GM19328 (cell line): ENCODE measurements around the gene RAB21.
"Not testable (repeated sequence)": the region's sequence is repeated elsewhere in the genome, so short reads cannot be mapped to it uniquely, and the experiment has no call there.

Experiments
- ATAC-seq: cut with Tn5 transposase; IDR thresholded peaks from one replicate; pipeline ENCODE4 v1.9.1; 2021; ENCODE audit warnings: mild to moderate bottlenecking, moderate library complexity; ENCODE audit not compliant: unreplicated experiment

Gene RAB21

DNA sequence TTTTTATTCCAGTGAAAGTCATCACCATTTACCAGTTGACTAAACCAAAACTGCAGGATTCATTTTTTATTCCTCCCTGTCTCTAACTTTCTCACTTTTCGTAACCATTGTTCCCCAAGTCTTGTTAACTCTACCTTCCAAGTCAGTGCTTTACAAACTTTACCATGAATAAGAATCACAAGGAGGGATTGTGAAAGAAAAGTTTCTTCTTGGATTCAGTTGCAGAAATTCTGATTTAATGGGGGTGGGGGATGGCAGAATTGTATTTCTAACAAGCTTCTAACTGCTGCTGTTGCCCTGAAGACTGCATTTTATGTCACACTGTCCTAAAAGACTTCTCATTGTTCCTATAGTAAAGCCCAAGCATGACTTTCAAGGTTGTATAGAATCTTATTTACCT, 5.0 kb upstream of the RAB21 start:
- ATAC-seq, result no peak

DNA sequence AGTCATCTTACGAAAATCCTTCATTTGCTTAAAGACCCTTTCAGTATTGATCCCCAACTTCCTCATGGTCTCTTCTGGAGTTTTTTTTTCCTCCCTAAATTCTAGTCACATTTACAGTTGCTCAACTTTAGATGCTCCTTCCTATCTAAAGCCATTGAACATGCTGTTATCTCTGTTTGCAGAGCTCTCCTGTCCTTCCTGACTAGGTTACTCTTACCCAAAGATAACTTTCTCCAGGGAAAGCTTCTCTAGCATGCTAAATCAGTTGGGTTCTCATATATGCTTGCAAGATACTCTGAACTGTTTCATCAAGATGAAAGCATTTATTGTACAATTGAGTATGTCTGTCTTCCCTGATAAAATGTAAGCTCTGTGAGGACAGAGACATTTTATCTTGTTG, 1.8 kb upstream of the RAB21 start:
- ATAC-seq, result no peak

DNA sequence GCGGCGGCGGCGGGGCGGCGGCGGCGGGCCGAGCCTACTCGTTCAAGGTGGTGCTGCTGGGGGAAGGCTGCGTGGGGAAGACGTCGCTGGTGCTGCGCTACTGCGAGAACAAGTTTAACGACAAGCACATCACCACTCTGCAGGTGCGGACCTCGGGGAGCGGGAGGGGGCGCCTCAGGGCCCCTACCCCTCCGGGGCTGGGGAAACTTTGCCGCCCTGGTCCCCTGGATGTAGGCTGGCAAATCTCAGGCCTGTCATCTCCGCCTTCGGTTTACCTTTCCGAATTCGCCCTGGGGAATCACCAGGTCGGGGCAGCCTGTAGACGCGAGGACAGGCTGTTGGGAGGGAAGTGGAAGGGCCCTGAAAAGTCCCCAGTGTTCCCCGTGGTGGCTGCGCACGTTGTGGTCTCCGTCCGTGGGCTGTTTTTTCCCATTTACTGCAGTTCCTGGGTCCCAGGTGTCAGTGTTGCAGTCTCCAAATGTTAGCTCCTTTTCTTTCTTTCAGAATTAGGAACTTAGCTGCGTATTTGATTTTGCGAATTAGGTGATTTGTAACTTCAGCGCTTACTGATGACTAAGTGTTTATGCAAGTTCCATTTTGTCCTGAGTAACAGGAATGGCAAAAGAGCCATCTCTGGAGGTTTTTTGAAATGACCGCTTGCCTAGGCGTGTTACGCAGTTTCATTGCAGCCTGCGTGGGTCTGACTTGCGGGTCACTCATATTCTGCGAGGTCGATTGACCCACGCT, 656 bp downstream of the RAB21 start:
- ATAC-seq, result peak; percentile 34

DNA sequence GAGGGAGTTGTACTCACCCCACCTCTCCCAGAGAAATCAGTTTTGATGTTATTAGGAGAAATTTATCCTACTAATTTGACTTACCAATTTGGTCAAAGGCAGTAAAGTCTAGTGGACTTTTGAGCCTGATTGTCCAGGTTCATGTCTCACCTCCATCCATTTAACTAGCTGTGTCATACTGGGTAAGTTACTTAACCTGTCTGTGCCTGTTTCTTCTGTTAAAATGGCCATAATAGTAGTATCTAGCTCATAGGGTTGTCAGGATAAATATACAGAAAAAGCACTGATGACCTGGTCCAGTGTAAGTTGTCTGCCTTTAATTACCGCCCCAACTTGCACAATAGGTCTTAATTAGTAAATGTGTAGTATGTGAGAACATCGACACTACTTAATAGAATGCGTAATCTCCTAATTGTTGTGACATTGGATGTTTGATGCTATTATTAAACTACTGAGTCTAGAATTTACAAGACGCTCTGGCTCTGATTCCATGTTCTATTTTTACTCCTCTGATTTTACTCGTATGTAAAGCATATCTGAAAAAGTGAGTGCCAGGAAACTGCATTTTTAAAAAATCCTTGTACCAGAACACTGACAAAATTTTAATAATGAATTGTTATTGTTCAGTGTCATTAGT, 1.5 kb downstream of the RAB21 start:
- no peak for ATAC-seq

DNA sequence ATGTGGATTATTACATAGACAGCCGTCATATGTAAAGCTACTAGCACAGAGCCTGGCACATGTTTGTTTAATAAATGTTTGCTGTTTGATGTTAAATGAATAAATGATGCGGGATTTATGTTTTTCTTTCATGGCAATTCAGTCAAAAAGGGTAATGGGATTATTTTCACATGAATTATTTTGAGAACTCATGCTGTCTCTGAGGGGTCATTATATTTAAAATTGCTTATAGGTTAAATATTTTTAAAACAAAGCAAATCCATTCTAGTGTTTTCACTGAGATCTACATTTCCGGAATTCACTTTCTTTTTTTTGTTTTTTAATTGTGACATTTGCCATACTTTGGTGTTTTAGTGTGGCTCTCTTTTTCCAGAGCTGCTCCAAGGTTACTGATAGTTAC, 5.3 kb downstream of the RAB21 start:
- no peak for ATAC-seq

DNA sequence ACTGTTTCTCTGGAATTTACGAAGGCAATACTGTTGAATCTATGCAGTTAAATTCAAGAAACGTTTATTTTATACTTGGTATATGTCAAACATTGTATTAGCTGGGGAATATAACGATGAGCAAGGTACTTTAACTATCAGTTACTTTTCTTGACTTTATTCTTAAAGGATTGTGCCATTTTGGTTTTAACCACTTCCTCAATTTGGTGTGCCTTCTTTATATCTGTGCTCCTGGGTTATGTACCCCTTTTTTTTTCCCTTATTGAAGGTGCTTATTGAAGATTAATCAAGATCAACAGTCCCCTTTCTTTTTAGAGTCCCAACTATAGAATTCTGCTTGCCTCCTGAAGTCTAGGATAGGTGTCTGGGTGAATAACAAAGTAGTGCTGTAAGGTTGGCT, 5.8 kb downstream of the RAB21 start:
- ATAC-seq, result no peak

DNA sequence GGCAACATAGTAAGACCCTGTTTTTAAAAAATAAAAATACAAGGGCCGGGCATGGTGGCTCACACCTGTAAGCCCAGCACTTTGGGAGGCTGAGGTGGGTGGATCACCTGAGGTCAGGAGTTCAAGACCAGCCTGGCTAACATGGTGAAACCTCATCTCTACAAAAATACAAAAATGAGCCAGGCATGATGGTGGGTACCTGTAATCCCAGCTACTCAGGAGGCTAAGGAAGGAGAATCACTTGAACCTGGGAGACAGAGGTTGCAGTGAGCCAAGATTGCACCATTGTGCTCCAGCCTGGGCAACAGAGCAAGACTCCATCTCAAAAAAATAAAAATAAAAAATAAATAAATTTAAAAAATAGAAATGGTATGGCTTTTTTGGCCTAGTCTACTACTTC, 6.7 kb downstream of the RAB21 start:
- ATAC-seq, result not testable (repeated sequence)

DNA sequence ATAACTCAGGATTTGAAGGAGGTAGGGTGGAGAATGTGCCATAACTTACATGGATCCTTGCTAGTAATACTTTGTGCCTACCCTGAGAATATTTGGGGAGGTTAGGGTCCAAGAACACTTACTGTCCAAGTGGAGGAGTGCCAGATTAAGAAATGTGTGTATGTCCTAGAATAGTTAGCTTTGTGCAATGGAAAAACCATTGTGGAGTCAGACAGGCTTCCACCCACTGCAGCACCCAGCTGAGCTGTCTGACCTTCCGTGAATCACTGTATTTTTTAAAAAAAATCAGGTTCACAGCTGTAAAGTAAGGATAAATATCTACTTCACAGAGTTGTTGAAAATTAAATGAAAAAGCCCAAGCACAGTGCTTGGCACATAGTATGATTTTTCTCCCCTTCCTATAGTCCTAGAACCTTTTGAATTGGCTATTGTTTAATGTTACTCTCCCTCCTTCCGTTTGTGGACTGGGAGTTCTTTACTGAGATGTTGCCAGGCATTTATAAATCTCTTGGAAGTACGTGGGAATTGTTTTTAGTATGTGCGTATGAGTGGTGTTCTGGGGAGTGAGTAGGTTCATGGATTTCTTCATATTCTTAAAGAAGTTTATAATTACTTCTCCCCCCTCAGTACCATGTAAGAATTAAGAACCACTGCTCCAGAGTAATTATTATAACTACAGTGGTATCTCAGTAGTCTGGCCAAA, 9.2 kb downstream of the RAB21 start:
- no peak for ATAC-seq

DNA sequence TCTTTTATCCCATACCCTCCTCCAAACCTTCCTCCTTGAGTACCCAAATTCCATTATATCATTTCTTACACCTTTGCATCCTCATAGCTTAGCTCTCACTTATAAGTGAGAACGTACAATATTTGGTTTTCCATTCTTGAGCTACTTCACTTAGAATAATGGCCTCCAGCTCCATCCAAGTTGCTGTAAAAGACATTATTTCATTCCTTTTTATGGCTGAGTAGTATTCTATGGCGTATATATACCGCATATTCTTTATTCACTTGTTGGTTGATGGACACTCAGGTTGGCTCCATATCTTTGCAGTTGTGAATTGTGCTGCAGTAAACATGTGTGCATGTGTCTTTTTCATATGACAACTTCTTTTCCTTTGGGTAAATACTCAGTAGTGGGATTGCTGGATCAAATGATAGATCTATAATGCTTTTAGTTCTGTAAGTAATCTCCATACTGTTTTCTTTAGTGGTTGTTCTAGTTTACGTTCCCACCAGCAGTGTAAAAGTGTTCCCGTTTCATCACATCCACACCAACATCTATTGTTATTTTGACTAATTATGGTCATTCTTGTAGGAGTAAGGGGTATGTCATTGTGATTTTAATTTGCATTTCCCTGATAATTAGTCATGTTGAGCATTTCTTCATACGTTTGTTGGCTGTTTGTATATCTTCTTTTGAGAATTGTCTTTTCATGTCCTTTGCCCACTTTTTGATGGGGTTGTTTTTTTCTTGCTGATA, 10.1 kb downstream of the RAB21 start:
- no peak for ATAC-seq

DNA sequence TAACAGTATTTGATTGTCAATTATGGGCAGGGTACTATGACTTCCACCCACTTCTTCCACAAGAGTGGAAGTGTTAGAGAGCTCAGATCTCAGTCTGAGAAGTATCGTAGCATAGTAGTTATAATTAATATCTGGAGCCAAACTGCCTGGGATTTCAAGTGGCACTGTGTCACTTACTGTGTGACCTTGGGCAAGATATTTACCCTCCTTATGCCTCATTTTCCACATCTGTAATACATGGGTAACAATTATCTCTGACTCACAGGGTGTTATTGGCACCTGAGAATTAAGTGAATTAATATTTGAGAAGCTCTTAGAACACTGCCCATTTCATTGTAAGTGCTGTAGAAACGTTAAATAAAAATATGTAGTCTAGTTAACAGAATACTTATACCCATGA, 11.5 kb downstream of the RAB21 start:
- no peak for ATAC-seq

DNA sequence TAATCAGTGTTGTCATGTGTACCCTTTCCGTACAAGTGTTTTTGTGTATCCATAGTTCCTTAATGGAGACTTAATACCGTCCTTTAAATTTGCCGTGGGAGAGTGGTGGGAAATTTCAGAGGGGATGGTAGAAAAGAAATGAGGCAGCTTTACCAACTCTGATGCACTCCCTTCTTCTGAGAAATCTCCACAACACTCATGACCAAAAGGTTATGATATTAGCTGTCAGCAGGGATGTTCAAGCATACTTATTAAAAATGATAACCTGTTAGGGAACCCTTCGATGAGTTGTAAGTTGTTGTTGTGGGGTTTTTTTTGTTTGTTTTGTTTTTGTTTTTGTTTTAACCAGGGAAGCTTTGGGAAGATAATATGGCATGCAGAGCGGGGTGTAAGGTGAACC, 12.5 kb downstream of the RAB21 start:
- no peak for ATAC-seq

DNA sequence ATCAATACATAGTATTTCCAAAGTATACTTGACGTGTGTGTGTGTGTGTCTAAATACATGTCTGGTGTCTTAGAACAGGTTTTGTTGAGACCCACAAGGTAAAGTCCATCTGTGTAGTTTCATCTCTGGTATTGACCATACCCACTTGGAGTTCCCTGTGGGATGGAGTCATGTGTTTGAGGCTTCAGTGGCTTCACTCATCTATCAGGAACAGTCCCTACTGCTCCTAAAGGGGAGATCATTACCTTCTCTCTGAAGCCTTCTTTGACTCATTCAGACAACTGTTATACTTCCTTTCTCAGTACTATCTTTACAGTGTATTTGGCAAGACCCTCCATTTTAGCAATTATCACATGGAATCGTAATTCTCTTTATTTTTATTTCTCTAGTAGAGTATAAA, 14.2 kb downstream of the RAB21 start:
- no peak for ATAC-seq

DNA sequence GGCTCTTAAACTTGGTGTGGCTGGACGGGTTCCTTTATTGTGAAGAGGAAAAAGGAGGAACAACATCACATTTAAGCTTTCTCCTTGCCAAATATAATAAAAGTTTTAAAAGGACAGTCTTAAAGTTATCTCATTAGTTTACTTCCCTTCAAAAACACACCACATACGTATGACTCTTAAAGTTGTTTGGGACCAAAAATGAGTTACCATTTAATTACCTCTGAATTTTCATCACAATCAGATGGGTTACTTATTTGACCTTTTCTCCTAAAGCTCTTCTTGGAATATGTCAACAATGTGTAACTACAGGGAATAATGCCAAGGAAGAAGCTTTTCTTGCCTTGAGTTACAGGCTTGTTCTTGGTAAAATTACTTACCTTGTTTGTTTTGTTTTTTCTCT, 16.4 kb downstream of the RAB21 start:
- ATAC-seq, result no peak

DNA sequence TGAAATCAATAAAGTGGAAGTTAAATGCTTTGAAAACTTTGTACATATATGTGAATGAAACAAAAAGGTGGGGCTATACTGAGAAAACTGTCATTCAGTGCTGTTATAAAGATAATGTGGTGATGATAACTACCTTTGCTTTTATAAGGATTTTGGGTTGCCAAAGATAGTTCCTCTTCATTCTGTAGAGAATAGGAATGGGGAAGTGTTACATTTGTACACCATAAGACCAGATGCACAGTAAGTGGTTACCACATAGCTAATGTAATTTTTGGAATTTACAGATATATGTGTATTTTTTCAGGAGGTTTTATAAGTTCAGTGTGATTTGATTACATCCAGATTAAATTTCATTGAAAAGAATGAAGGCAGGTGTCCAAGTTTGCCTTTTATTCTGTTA, 18.1 kb downstream of the RAB21 start:
- no peak for ATAC-seq

DNA sequence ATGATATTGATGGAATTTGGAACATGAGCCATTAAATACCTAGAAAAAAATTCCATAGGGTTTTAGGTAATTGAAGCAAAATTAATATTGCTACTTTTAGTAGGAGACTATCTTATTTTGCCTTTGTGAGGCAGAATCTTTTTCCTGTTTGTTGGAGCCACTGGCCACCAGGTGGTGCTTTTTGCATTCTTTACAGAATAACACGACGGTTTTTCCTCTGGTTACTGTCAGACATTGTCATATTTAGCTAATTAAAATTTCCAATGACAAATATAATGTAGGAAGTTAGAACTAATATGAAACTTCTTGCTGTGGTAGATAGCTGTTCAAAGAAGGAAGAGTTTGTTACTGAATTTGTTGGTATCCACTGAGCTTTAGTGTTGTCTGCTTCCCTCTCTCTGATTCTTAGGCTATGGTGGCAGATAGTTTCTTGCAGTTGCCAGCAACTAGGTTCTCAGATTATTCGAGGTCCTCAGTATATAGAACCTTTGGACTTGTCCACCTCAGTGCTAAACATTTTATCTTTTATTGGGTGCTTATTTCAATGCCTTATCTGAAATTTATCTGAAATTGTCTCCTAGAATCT, 25.7 kb downstream of the RAB21 start:
- no peak for ATAC-seq

DNA sequence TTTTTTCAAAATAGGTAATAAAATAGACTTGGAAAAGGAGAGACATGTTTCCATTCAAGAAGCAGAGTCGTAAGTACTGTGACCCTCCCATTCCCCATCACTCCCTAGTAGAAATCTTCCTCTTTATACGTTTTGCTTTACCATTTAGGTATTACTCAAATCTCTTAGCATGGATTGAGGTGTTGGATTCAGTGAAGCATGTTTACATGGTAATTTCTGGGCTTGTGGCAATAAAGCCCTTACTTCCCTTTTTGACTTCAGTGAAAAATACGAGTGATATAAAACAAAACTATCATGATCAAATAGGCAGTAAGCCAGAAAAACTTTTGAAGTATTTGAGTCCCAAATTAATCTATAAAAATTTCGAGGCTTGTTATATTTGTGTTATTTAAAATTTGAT, 27.4 kb downstream of the RAB21 start:
- ATAC-seq, result no peak

DNA sequence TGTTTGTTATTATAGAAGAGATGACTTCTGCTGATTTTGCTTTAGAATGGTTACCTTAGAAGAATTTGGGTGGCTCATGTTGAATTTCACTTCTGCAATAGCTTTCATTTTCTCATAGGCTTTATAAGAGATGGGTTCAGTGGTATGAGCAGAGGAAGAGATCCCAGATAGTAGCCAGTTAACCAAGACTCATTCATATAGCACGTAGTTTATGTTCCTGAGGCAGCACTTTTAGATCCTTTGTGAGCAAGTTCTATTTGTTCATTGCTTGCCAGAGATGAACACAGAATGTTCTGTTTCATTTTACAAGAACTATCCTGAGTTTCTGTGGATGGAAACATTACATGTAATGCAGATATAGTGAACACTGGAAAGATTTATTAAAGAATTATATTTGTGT, 32.2 kb downstream of the RAB21 start:
- no peak for ATAC-seq

DNA sequence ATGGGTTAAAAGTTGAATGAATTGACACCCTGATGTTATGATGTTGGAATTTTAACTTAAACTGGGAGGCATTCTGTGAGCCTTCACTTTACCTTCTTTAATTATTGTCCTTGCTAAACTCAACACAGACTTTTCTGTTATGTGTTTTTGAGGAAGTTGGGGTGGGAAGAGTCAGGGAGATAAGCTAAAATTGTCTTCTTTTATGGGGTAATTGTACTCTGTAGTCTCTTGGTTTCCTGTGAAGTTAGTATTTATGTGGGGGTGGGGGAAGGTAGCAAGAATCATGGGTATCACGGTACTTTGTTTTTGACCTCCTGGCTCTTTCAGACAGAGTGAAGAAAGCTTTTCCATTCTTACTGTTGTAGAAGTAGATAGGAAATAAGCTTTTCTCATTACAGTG, 32.9 kb downstream of the RAB21 start:
- ATAC-seq, result no peak

DNA sequence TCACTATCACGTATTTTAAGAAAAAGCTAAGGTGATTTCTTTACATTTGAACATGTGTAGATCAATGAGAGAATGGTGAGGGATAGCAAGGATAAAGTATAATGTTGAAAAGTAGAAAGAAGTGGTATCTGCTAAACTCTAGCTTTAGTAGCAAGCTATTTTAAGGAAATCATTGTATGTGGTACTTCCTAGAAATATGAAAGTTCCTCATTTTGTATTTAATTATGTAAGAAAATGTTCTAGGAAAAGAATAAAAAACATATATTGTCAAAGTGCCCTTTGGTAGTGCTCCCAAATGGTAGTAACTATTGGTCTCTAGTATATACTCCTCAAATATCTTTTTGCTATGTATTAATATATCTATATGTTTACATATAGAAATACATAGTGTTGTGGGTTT, 35.7 kb downstream of the RAB21 start:
- no peak for ATAC-seq

DNA sequence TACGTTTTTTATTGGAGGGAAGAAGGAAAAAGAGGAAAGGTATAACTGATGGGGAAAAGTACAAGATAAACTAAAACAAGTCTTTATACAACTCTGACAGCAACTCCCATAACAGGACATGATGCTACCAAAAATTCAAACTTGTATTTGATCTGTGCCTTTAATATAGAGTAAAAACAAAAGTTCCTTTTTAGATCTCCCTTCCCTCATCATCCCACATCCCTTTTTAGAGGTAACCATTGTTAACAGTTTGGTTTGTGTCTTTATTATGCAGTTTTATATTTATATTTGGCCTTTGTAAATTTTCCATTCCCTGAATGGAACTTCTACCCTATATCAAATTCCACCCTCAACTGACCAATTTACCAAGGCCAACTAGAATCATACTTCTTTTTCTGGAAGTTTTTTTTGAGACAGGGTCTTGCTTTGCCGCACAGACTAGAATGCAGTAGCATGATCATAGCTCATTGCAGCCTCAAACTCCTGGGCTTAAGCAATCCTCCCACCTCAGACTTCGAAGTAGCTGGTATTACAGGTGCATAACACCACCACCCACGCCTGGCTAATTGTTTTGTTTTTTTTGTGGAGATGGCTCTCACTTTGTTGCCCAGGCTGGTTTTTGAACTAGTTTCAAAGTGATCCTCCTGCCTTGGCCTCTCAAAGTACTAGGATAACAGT, 36.9 kb downstream of the RAB21 start:
- ATAC-seq, result no peak

DNA sequence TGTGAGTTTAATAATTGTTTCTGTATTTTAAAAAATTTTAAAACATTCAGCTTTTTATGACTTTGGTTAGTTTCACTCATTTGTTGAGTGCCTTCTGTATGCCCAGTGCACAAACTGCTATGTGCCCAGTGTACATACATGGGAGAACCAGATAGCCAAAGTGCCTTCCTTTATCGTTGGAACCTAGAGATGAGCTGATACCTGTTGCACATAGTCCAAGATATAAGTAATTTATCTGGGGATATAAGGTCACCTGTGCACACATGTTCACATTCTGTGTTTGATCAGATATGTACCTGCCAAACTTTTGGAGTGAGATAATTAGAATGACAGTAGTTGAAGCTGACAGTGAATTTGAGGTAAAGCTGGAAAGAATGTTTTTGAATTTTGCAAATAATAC, 37.9 kb downstream of the RAB21 start:
- ATAC-seq, result no peak
